Tibial nerve (tissue), 4 donors: ENCODE data around the gene ARMC12. TPM values are rescaled to one million over a fixed set of nuclear protein-coding genes. Genes with fewer than 3 reads are reported as not detected.

Source experiments
- DNase-seq, 2 donors: peaks; one replicate each; pipeline ENCODE4 v3.0.0-alpha.2; 2019; ENCODE audit warnings: low spot score in 2 of 2
- H3K27ac ChIP-seq, 4 donors: fragments of 200-600 bp; sonication (generic) in 3 of 4; one replicate each; pipeline ENCODE4 v1.5.1; 2017 to 2019; ENCODE audit warnings: mild to moderate bottlenecking in 1 of 4
- H3K27me3 ChIP-seq, 2 donors: fragments of 200-600 bp; sonication (generic) in 1 of 2; one replicate each; pipeline versions ENCODE4 v1.5.1 to v1.6.0; 2017 to 2019
- H3K36me3 ChIP-seq, 3 donors: fragments of 200-600 bp; sonication (generic); one replicate each; pipeline ENCODE4 v1.5.1; 2018 to 2019
- H3K4me1 ChIP-seq, 4 donors: fragments of 200-600 bp; sonication (generic) in 3 of 4; one replicate each; pipeline ENCODE4 v1.5.1; 2017 to 2019
- H3K4me3 ChIP-seq, 4 donors: fragments of 200-600 bp; sonication (generic) in 3 of 4; one replicate each; pipeline ENCODE4 v1.5.1; 2017 to 2019; ENCODE audit warnings: mild to moderate bottlenecking in 1 of 4, moderate library complexity in 1 of 4
- H3K9me3 ChIP-seq, 4 donors: fragments of 200-600 bp; sonication (generic) in 3 of 4; one replicate each; pipeline ENCODE4 v1.5.1; 2017 to 2019
- EP300 ChIP-seq, 2 donors: sonication (generic); formaldehyde crosslinking; IDR thresholded peaks; one replicate each; pipeline ENCODE4 v1.6.1; 2017; ENCODE audit warnings: antibody characterized with exemption in 2 of 2, mild to moderate bottlenecking in 1 of 2
- POLR2A ChIP-seq, 2 donors: fragments of 450-650 bp; IDR thresholded peaks; one replicate each; pipeline ENCODE4 v1.6.1; 2017; ENCODE audit warnings: antibody characterized with exemption in 2 of 2, mild to moderate bottlenecking in 2 of 2, moderate library complexity in 2 of 2
- WGBS, 2 donors: methylation state at CpG; one replicate each; pipeline ENCODE4 v1.1.5; 2018; 5-methylcytosine and 5-hydroxymethylcytosine counted together
- total RNA-seq, 4 donors: library from RNA; depleted of rRNA; stranded (reverse); fragments of >200 nt; gene quantifications; one replicate each; pipeline ENCODE4 v1.1.0, GENCODE V29; 2016
- TF ChIP-seq, protein P1 (sequence below), 5 experiments: fragments of 200-600 bp in 3 of 5; fragments of 450-650 bp in 2 of 5; sonication (generic) in 3 of 5; IDR thresholded peaks; one replicate each; pipeline ENCODE4 v1.5.1; 2016 to 2019; ENCODE audit warnings: antibody characterized with exemption in 5 of 5, mild to moderate bottlenecking in 3 of 5, moderate library complexity in 2 of 5

ARMC12 gene
- total RNA-seq, 4 donors from 2014 or later, result 2.2 to 2.9 TPM; not detected in 2

- Histone ChIP-seq H3K4me3 (no peak overlapping the region), H3K27ac (peak overlapping the region; percentile 67 to 100 (median 79)), H3K4me1 (peaks cover 0 to 73% (median 60%) of the 10 kb centered on the region in 4 donors), H3K27me3 (no peaks in the 10 kb centered on the region), H3K9me3 (no peaks in the 10 kb centered on the region), H3K36me3 (no peaks in the 10 kb centered on the region)
- TF ChIP-seq, protein P1, sequence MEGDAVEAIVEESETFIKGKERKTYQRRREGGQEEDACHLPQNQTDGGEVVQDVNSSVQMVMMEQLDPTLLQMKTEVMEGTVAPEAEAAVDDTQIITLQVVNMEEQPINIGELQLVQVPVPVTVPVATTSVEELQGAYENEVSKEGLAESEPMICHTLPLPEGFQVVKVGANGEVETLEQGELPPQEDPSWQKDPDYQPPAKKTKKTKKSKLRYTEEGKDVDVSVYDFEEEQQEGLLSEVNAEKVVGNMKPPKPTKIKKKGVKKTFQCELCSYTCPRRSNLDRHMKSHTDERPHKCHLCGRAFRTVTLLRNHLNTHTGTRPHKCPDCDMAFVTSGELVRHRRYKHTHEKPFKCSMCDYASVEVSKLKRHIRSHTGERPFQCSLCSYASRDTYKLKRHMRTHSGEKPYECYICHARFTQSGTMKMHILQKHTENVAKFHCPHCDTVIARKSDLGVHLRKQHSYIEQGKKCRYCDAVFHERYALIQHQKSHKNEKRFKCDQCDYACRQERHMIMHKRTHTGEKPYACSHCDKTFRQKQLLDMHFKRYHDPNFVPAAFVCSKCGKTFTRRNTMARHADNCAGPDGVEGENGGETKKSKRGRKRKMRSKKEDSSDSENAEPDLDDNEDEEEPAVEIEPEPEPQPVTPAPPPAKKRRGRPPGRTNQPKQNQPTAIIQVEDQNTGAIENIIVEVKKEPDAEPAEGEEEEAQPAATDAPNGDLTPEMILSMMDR (IDR thresholded peaks at IDR 0.05), result no peak
- TF ChIP-seq POLR2A (IDR thresholded peaks at IDR 0.05), result no peak
- no peak for TF ChIP-seq EP300 (IDR thresholded peaks at IDR 0.05)
- no peak for DNase-seq
- 51 to 60% methylated on average over 5 of the region's 5 CpGs for WGBS, 2 donors
These were observed 17.4 kb upstream of the ARMC12 start for GRCh38 chr6:35719404-35719829.

DNA sequence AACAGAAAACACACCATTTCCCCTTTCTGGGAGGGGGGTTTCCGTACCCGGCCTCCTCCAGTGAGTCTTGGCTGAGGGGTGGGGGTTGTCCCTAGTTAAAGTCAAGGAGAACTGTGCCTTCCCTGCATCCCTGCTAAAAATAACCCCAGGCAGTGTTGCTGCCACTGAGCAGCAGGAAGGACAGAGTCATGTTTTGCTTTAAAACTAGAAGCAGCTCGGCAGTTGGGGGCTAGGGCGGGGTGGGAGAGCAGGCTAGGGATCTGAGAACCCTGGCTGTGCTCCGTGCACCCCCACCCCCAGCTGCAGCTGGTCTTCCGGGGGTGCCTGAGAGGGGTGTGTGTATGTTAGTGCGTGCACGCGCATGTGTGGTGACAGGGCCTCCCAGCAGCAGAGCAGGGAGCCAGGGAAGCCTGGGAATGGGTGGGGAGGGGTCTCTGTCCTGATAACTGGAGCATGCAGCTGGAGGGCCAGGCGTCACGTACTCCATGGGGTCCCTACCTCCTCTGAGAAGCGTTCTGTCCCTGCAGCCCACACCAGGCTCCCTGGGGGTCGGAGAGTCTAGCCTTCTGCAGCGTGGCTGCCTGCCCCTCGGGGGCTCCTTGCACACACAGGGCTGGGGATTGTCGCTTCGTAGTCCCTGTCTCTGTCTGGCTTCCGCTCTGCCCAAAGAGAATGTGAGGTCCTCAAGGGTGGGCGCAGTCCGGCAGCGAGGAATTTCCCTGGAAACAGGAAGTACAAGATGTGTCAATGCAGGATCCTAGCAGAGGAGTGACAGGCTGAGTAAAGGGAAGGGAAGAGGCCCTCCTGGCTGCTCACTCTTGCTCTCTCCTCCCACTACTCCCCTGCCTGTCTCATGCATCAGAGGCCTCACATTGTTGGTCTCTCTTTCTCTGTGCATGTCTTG, 16.8 kb upstream of the ARMC12 start:
- DNase-seq, result no peak
- 27 to 29% methylated on average over 19 to 21 of the region's 21 CpGs for WGBS, 2 donors
- Histone ChIP-seq H3K27me3 (no peaks in the 10 kb centered on the region), H3K27ac (peak overlapping the region; percentile 67 to 100 (median 79)), H3K4me3 (peak overlapping the region in 3 of 4 donors; percentile 4 to 21 (median 10)), H3K4me1 (peaks cover 0 to 80% (median 67%) of the 10 kb centered on the region in 4 donors), H3K9me3 (no peaks in the 10 kb centered on the region), H3K36me3 (no peaks in the 10 kb centered on the region)
- TF ChIP-seq POLR2A (IDR thresholded peaks at IDR 0.05) (no peak), EP300 (IDR thresholded peaks at IDR 0.05) (peak in 1 of 2 donors; percentile 68)
- TF ChIP-seq, protein P1 (IDR thresholded peaks at IDR 0.05), result no peak

DNA sequence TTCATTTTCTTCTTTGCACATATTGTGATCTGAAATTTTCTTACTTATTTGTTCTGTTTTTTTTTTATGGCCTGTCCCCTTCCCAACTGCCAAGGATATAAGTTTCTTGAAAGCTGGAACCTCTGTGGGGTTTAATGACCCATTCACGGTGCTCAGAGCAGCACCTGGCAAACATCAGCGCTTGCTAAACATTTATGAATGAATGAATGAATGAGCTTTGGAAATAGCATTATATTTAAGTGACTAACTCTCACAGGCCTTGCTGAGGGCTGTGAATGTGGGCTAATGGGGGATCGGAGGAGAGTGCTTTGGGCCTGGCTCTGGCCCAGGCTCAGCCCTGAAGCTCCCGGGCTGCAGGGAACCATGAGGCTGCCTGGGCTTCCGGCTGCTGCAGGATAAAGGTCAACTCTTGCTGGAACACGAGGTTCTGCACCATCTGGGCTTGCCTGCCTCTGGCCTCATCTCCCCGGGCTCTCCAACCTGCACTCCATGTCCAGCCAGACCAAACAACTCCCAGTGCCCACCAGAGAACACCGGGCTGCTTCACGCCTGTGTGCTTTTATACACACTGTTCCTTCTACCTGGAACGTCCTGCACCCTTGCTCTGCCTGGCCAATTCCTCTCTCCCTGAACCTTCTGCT, 14.6 kb upstream of the ARMC12 start:
- Histone ChIP-seq H3K4me3 (no peak overlapping the region), H3K4me1 (peaks cover 3 to 100% (median 87%) of the 10 kb centered on the region in 4 donors), H3K9me3 (no peaks in the 10 kb centered on the region), H3K27me3 (no peaks in the 10 kb centered on the region), H3K36me3 (no peaks in the 10 kb centered on the region), H3K27ac (peak overlapping the region; percentile 98 to 100 (median 100))
- WGBS, 2 donors, result 47 to 68% methylated on average over 10 of the region's 10 CpGs
- DNase-seq, result peak; percentile 61 to 64
- TF ChIP-seq, protein P1 (IDR thresholded peaks at IDR 0.05), result peak in 1 of 5 experiments; percentile 8
- peak in 1 of 2 donors; percentile 41 for TF ChIP-seq POLR2A (IDR thresholded peaks at IDR 0.05)
- TF ChIP-seq EP300 (IDR thresholded peaks at IDR 0.05), result peak; percentile 80 to 89

DNA sequence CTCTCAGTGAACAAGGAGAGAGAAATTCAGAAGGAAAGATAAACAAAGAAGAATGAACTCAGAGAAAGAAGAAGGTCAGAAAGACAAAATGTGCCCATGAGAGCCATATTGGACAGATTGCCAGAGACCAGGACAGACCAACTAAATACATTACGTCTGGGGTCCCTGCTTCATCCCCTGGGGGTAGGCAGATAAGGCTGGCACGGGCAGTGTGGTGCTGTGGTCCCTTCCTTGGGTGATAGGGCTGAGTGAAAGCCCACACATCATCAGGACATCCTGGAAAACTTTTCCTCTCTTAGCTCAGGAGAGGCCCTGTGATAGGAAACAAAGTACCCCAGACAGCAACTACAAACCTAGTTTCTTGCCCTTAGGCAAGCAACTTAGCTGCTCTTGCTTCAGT, 13.2 kb upstream of the ARMC12 start:
- 86 to 93% methylated on average over 2 of the region's 2 CpGs for WGBS, 2 donors
- Histone ChIP-seq H3K4me1 (peaks cover 3 to 97% (median 88%) of the 10 kb centered on the region in 4 donors), H3K27me3 (no peaks in the 10 kb centered on the region), H3K27ac (peak overlapping the region; percentile 98 to 100 (median 100)), H3K4me3 (no peak overlapping the region), H3K36me3 (no peaks in the 10 kb centered on the region), H3K9me3 (no peaks in the 10 kb centered on the region)
- no peak for TF ChIP-seq EP300 (IDR thresholded peaks at IDR 0.05)
- TF ChIP-seq POLR2A (IDR thresholded peaks at IDR 0.05), result no peak
- TF ChIP-seq, protein P1 (IDR thresholded peaks at IDR 0.05), result no peak
- no peak for DNase-seq
